Mesothelial cell of epicardium (in vitro differentiated cells): ENCODE data around the gene NCOA1. TPM values are rescaled to one million over a fixed set of nuclear protein-coding genes. Genes with fewer than 3 reads are reported as not detected.
"Not testable (repeated sequence)": the region's sequence is repeated elsewhere in the genome, so short reads cannot be mapped to it uniquely, and the experiment has no call there.

Experiments
- DNase-seq, 2 experiments: peaks; one replicate each; pipeline ENCODE4 v3.0.0; 2021; ENCODE audit warnings: low spot score in 2 of 2; ENCODE audit not compliant: unreplicated experiment in 2 of 2
- H3K27ac Mint-ChIP-seq: 2 replicates; pipeline ENCODE4 v1.8.0; 2021; ENCODE audit warnings: mixed read lengths
- H3K27me3 Mint-ChIP-seq: 2 replicates; pipeline ENCODE4 v1.8.0; 2021; ENCODE audit warnings: low read depth, mixed read lengths
- H3K36me3 Mint-ChIP-seq: 2 replicates; pipeline ENCODE4 v1.8.0; 2021; ENCODE audit warnings: mixed read lengths
- H3K4me1 Mint-ChIP-seq: 2 replicates; pipeline ENCODE4 v1.8.0; 2021; ENCODE audit warnings: mixed read lengths
- H3K4me3 Mint-ChIP-seq: 2 replicates; pipeline ENCODE4 v1.8.0; 2021; ENCODE audit warnings: mild to moderate bottlenecking, moderate library complexity, mixed read lengths
- H3K9me3 Mint-ChIP-seq: 2 replicates; pipeline ENCODE4 v1.8.0; 2021; ENCODE audit warnings: mixed read lengths
- total RNA-seq: library from RNA; stranded (reverse); gene quantifications from 3 replicates; pipeline ENCODE4 v1.2.1, GENCODE V29; 2021
- TF ChIP-seq, protein P1 (sequence below): fragments of 200-600 bp; sonication (generic); IDR thresholded peaks from one replicate; pipeline ENCODE4 v1.5.0; 2021; ENCODE audit warnings: antibody characterized with exemption; ENCODE audit not compliant: unreplicated experiment

NCOA1 gene
- total RNA-seq, 1 donor from 2014 or later = 35.1 TPM

DNA sequence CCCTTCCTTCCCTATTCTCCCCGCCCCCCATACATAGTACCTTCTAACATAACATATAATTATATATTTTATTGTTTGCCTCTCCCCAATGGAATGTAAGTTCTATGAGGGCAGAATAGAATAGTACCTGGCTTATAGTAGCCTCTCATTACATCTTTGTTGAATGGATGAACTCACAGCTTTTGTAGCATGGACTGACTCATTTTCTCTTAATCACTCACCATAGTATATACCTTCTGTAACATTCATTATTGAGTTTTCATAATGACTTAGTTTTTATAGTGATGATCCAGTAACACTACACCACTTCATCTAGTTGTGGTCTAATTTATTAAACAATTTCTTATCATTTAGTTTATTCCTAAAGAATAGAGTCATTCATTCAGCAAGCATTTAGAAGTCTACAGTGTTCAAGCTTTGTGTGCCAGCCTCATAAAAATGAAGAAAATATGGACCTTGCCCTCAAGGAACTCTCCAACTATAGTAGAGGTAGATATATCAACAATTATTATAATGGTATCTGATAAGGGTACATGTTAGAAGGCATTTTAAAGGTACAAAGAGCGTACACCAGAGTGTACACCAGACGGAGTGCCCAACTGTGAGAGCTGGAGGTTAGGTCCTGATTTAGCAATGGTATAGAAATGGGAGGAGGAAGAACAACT is 31.1 kb downstream of the NCOA1 start:
- Mint-ChIP-seq H3K27ac (no peak overlapping the region), H3K4me3 (no peak overlapping the region), H3K27me3 (no peaks in the 10 kb centered on the region), H3K4me1 (no peaks in the 10 kb centered on the region), H3K9me3 (peaks cover 16% of the 10 kb centered on the region), H3K36me3 (peaks cover 11% of the 10 kb centered on the region)
- no peak for DNase-seq
- TF ChIP-seq, protein P1, sequence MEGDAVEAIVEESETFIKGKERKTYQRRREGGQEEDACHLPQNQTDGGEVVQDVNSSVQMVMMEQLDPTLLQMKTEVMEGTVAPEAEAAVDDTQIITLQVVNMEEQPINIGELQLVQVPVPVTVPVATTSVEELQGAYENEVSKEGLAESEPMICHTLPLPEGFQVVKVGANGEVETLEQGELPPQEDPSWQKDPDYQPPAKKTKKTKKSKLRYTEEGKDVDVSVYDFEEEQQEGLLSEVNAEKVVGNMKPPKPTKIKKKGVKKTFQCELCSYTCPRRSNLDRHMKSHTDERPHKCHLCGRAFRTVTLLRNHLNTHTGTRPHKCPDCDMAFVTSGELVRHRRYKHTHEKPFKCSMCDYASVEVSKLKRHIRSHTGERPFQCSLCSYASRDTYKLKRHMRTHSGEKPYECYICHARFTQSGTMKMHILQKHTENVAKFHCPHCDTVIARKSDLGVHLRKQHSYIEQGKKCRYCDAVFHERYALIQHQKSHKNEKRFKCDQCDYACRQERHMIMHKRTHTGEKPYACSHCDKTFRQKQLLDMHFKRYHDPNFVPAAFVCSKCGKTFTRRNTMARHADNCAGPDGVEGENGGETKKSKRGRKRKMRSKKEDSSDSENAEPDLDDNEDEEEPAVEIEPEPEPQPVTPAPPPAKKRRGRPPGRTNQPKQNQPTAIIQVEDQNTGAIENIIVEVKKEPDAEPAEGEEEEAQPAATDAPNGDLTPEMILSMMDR = no peak

DNA sequence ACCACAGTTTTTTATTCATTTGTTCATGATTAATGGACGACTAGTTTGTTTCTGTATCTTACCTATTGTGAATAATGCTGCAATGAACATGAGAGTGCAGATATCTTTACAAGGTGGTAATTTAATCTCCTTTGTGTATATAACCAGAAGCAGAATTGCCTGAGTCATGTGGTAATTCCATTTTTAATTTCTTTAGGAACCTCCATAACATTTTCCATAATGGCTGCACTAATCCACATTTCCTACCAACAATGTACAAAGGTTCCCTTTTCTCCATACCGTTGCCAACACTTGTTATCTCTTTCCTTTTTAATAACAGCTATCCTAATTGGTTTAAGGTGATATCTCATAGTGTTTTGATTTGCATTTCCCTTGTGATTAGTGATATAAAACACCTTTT is 36.5 kb downstream of the NCOA1 start:
- TF ChIP-seq, protein P1 = no peak
- Mint-ChIP-seq H3K4me3 (no peak overlapping the region), H3K27me3 (no peaks in the 10 kb centered on the region), H3K36me3 (peaks cover 26% of the 10 kb centered on the region), H3K9me3 (peaks cover 33% of the 10 kb centered on the region), H3K4me1 (no peaks in the 10 kb centered on the region), H3K27ac (no peak overlapping the region)
- DNase-seq = no peak

- H3K4me1 Mint-ChIP-seq = no peaks in the 10 kb centered on the region
- no peaks in the 10 kb centered on the region for H3K27me3 Mint-ChIP-seq
- H3K36me3 Mint-ChIP-seq = peaks cover 47% of the 10 kb centered on the region
- no peak for DNase-seq
- H3K9me3 Mint-ChIP-seq = peaks cover 56% of the 10 kb centered on the region
- no peak overlapping the region for H3K27ac Mint-ChIP-seq
- TF ChIP-seq, protein P1 = no peak
- H3K4me3 Mint-ChIP-seq = no peak overlapping the region
These were observed 39.7 kb downstream of the NCOA1 start for GRCh38 chr2:24530796-24531195.

GRCh38 chr2:24531610-24532009 is 40.6 kb downstream of the NCOA1 start:
- H3K36me3 Mint-ChIP-seq = peaks cover 50% of the 10 kb centered on the region
- peaks cover 61% of the 10 kb centered on the region for H3K9me3 Mint-ChIP-seq
- DNase-seq, H3K27ac Mint-ChIP-seq, H3K4me3 Mint-ChIP-seq, H3K4me1 Mint-ChIP-seq, H3K27me3 Mint-ChIP-seq: not testable (repeated sequence)

GRCh38 chr2:24532057-24532456 is 41.0 kb downstream of the NCOA1 start:
- not testable (repeated sequence) for H3K4me1 Mint-ChIP-seq, H3K27ac Mint-ChIP-seq, DNase-seq, H3K27me3 Mint-ChIP-seq, H3K4me3 Mint-ChIP-seq
- Mint-ChIP-seq H3K9me3 (peaks cover 61% of the 10 kb centered on the region), H3K36me3 (peaks cover 52% of the 10 kb centered on the region)

- not testable (repeated sequence) for H3K4me1 Mint-ChIP-seq, DNase-seq
- peaks cover 57% of the 10 kb centered on the region for H3K9me3 Mint-ChIP-seq
These were observed 42.5 kb downstream of the NCOA1 start for GRCh38 chr2:24533574-24533973.

GRCh38 chr2:24538720-24539119 is 47.7 kb downstream of the NCOA1 start:
- no peak for DNase-seq
- TF ChIP-seq, protein P1 = no peak
- Mint-ChIP-seq H3K36me3 (peaks cover 49% of the 10 kb centered on the region), H3K27me3 (no peaks in the 10 kb centered on the region), H3K27ac (no peak overlapping the region), H3K4me3 (no peak overlapping the region), H3K9me3 (peaks cover 60% of the 10 kb centered on the region), H3K4me1 (no peaks in the 10 kb centered on the region)

More at GRCh38 chr2:24533574-24533973, 42.5 kb downstream of the NCOA1 start:
- not testable (repeated sequence) for H3K27ac Mint-ChIP-seq, H3K27me3 Mint-ChIP-seq, H3K4me3 Mint-ChIP-seq
- peaks cover 49% of the 10 kb centered on the region for H3K36me3 Mint-ChIP-seq
